ENCODE results near the gene EXOSC10.
A peak's percentile ranks its signal among the peaks of the same experiment; 100 is the strongest.
"Not testable (repeated sequence)": the region's sequence is repeated elsewhere in the genome, so short reads cannot be mapped to it uniquely, and the experiment has no call there.

The EXOSC10 gene

DNA sequence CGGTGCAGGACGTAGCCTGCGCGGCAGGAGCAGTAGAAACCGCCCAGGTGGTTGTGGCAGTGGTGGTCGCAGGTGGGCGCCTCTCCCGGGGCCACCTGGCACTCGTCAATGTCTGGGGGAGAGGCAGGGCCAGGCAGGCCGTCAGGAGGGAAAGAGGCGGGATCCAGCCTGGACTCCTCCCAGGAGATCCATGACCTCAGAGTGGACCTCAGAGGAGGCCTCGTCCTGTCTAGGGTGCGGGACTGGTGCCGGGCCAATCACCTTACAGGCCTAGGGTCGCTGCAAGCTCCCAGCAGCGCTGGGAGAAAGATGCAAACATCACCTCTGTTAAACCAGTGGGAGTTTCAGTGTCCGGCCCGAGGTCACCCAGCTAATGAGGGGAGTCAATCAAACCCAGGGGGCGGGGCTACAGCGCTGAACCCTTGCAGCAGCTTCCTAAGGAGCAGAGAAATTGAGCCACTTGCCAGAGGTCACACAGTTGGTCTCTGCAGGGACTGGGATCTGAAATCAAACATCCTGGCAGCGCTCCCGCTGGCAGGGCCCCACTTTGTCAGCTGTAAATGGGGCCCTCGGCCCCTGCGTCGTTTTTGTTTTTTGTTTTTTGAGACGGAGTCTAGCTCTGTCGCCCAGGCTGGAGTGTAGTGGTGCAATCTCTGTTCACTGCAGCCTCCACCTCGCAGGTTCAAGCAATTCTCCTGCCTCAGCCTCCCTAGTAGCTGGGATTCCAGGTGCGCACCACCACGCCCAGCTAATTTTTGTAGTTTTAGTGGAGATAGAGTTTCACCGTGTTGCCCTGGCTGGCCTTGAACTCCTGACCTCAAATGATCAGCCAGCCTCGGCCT lies 54.0 kb downstream of the EXOSC10 start:
- Histone ChIP-seq H3K36me3 (ENCODE audit: control insufficient read depth, insufficient read depth, low read length) (no peaks in the 10 kb centered on the region), H3K4me3 (ENCODE audit: insufficient read depth, low read depth, low read length, poor library complexity, severe bottlenecking) (no peak overlapping the region), H3K27ac (ENCODE audit: insufficient read depth, low read length, poor library complexity, severe bottlenecking) (no peak overlapping the region), H3K4me1 (ENCODE audit: control insufficient read depth, insufficient read depth, low read length, poor library complexity, severe bottlenecking) (no peaks in the 10 kb centered on the region), H3K9me3 (ENCODE audit: control insufficient read depth, low read length) (no peaks in the 10 kb centered on the region), H3K27me3 (replicated peaks; ENCODE audit: control insufficient read depth, insufficient read depth, low read length, poor library complexity, severe bottlenecking) (no peaks in the 10 kb centered on the region)
- no peak for DNase-seq

GRCh38 chr1:11044849-11045427 lies 54.7 kb downstream of the EXOSC10 start:
- Histone ChIP-seq H3K27ac (ENCODE audit: insufficient read depth, low read length, poor library complexity, severe bottlenecking) (no peak overlapping the region), H3K9me3 (ENCODE audit: control insufficient read depth, low read length) (no peaks in the 10 kb centered on the region), H3K27me3 (replicated peaks; ENCODE audit: control insufficient read depth, insufficient read depth, low read length, poor library complexity, severe bottlenecking) (no peaks in the 10 kb centered on the region), H3K4me3 (ENCODE audit: insufficient read depth, low read depth, low read length, poor library complexity, severe bottlenecking) (no peak overlapping the region), H3K4me1 (ENCODE audit: control insufficient read depth, insufficient read depth, low read length, poor library complexity, severe bottlenecking) (no peaks in the 10 kb centered on the region), H3K36me3 (ENCODE audit: control insufficient read depth, insufficient read depth, low read length) (no peaks in the 10 kb centered on the region)
- no peak for DNase-seq

DNA sequence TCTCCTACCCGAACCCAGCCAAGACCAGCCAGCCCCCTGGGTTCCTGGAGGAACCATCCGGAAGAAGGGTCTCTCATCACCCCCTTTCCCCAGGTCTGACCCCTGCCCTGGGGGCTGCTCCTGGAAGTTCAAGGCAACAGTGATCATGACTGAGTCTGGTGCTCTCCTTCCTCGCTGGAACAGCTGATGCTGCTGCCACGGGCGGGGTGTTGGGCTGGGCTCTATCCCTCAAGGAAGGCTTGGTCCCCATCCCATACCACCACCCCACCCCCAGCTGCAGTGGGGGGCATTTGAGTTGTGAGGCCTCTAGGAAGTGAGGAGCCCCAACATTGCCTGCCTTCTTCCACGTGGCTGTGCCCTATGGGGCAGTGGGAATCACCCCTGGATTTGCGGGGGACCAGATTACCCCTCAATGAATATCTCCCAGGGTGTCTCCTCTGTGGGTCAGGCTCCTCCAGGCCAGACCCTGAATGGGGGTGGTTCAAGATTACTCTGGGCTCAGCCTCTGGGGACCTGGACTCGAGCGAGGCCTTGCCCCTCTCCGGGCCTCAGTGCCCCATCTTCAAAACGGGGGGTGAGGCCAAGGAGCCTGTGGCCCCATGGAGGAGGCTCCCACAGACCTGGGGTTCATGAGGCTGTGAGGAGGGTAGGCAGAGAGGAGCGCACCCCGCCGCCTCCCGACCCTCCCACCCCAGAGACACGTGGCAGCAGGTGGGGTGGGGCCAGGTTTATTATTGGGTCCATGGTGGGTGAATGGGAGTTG lies 55.4 kb downstream of the EXOSC10 start:
- no peak overlapping the region for H3K4me3 ChIP-seq (ENCODE audit: insufficient read depth, low read depth, low read length, poor library complexity, severe bottlenecking)
- H3K27me3 ChIP-seq (replicated peaks; ENCODE audit: control insufficient read depth, insufficient read depth, low read length, poor library complexity, severe bottlenecking): no peaks in the 10 kb centered on the region
- H3K27ac ChIP-seq (ENCODE audit: insufficient read depth, low read length, poor library complexity, severe bottlenecking): no peak overlapping the region
- no peaks in the 10 kb centered on the region for H3K4me1 ChIP-seq (ENCODE audit: control insufficient read depth, insufficient read depth, low read length, poor library complexity, severe bottlenecking)
- no peak for DNase-seq
- no peaks in the 10 kb centered on the region for H3K36me3 ChIP-seq (ENCODE audit: control insufficient read depth, insufficient read depth, low read length)
- H3K9me3 ChIP-seq (ENCODE audit: control insufficient read depth, low read length): no peaks in the 10 kb centered on the region

DNA sequence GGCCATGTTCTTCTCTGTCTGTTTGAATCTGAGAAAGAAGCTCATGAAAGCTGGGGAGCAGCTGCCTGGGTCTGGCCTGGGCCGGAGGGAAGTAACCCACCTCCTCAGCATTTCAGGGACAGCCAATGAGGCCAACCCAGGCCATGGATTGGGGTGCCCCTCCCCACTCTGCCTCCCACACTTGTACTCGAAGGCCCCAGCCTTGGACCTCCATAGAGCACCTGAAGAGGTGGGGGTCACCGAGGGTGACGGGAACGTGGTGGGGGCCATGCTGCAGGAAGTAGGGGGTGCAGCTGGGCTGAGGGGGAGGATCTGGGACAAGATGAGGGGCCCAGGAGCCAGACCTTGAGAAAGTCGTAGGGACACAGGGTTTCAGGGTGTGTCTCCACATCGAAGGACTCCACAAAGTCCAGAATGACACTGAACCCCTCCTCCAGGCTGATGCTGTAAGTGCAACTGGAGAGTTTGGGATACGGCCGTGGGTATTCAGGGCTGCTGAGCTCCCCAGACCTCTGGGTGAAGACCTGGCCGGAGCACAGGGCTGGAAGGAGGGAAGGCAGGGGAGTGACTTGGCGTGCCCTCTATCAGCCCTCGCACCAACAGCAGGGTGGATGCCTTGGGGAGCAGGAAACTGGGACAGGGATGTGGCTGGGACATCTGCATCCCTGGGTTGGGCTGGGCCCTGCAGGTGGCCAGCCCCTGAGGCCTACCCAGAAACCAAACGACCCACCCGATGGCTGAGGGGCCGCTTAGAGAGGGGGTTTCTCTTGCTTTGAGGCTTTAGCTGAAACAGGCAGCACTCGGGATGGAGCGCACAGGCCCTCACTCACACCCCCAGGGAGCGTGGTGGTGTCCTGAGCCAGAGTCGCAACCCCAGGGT lies 56.4 kb downstream of the EXOSC10 start:
- Histone ChIP-seq H3K27me3 (replicated peaks; ENCODE audit: control insufficient read depth, insufficient read depth, low read length, poor library complexity, severe bottlenecking) (no peaks in the 10 kb centered on the region), H3K27ac (ENCODE audit: insufficient read depth, low read length, poor library complexity, severe bottlenecking) (no peak overlapping the region), H3K36me3 (ENCODE audit: control insufficient read depth, insufficient read depth, low read length) (no peaks in the 10 kb centered on the region), H3K4me3 (ENCODE audit: insufficient read depth, low read depth, low read length, poor library complexity, severe bottlenecking) (no peak overlapping the region), H3K4me1 (ENCODE audit: control insufficient read depth, insufficient read depth, low read length, poor library complexity, severe bottlenecking) (no peaks in the 10 kb centered on the region), H3K9me3 (ENCODE audit: control insufficient read depth, low read length) (no peaks in the 10 kb centered on the region)
- no peak for DNase-seq

GRCh38 chr1:11042065-11042464 lies 57.6 kb downstream of the EXOSC10 start:
- H3K4me1 ChIP-seq (ENCODE audit: control insufficient read depth, insufficient read depth, low read length, poor library complexity, severe bottlenecking): no peaks in the 10 kb centered on the region
- DNase-seq: no peak
- no peak overlapping the region for H3K4me3 ChIP-seq (ENCODE audit: insufficient read depth, low read depth, low read length, poor library complexity, severe bottlenecking)
- H3K36me3 ChIP-seq (ENCODE audit: control insufficient read depth, insufficient read depth, low read length): no peaks in the 10 kb centered on the region
- H3K9me3 ChIP-seq (ENCODE audit: control insufficient read depth, low read length): no peaks in the 10 kb centered on the region
- H3K27me3 ChIP-seq (replicated peaks; ENCODE audit: control insufficient read depth, insufficient read depth, low read length, poor library complexity, severe bottlenecking): no peaks in the 10 kb centered on the region
- H3K27ac ChIP-seq (ENCODE audit: insufficient read depth, low read length, poor library complexity, severe bottlenecking): no peak overlapping the region

DNA sequence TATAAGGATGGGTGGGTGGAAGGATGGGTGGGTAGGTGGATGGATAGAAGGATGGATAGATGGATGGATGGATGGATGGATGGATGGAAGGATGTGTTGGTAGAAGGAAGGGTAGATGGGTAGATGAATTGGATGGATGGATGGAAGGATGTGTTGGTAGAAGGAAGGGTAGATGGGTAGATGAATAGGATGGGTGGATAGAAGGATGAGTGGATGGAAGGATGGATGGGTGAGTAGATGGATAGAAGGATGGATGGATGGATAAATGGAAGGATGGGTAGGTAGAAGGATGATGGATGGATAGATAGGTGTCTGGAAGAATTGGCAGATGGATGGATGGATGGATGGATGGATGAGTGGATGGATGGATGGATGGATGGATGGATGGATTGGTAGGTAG lies 58.6 kb downstream of the EXOSC10 start:
- no peaks in the 10 kb centered on the region for H3K9me3 ChIP-seq (ENCODE audit: control insufficient read depth, low read length)
- no peak for DNase-seq

DNA sequence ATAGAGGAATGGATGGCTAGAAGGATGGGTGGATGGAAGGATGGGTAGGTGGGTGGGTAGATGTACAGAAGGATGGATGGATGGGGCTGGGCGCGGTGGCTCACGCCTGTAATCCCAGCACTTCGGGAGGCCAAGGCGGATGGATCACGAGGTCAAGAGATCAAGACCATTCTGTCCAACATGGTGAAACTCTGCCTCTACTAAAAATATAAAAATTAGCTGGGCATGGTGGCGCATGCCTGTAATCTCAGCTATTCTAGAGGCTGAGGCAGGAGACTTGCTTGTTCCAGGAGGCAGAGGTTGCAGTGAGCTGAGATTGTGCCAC lies 59.6 kb downstream of the EXOSC10 start:
- not testable (repeated sequence) for H3K4me3 ChIP-seq (ENCODE audit: insufficient read depth, low read depth, low read length, poor library complexity, severe bottlenecking); H3K9me3 ChIP-seq (ENCODE audit: control insufficient read depth, low read length); H3K27ac ChIP-seq (ENCODE audit: insufficient read depth, low read length, poor library complexity, severe bottlenecking); DNase-seq; H3K36me3 ChIP-seq (ENCODE audit: control insufficient read depth, insufficient read depth, low read length); H3K27me3 ChIP-seq (replicated peaks; ENCODE audit: control insufficient read depth, insufficient read depth, low read length, poor library complexity, severe bottlenecking); H3K4me1 ChIP-seq (ENCODE audit: control insufficient read depth, insufficient read depth, low read length, poor library complexity, severe bottlenecking)

More for the DNA sequence above, 58.6 kb downstream of the EXOSC10 start:
- Histone ChIP-seq H3K4me3 (ENCODE audit: insufficient read depth, low read depth, low read length, poor library complexity, severe bottlenecking) (no peak overlapping the region), H3K27me3 (replicated peaks; ENCODE audit: control insufficient read depth, insufficient read depth, low read length, poor library complexity, severe bottlenecking) (no peaks in the 10 kb centered on the region), H3K27ac (ENCODE audit: insufficient read depth, low read length, poor library complexity, severe bottlenecking) (no peak overlapping the region), H3K36me3 (ENCODE audit: control insufficient read depth, insufficient read depth, low read length) (no peaks in the 10 kb centered on the region), H3K4me1 (ENCODE audit: control insufficient read depth, insufficient read depth, low read length, poor library complexity, severe bottlenecking) (no peaks in the 10 kb centered on the region)

DNA sequence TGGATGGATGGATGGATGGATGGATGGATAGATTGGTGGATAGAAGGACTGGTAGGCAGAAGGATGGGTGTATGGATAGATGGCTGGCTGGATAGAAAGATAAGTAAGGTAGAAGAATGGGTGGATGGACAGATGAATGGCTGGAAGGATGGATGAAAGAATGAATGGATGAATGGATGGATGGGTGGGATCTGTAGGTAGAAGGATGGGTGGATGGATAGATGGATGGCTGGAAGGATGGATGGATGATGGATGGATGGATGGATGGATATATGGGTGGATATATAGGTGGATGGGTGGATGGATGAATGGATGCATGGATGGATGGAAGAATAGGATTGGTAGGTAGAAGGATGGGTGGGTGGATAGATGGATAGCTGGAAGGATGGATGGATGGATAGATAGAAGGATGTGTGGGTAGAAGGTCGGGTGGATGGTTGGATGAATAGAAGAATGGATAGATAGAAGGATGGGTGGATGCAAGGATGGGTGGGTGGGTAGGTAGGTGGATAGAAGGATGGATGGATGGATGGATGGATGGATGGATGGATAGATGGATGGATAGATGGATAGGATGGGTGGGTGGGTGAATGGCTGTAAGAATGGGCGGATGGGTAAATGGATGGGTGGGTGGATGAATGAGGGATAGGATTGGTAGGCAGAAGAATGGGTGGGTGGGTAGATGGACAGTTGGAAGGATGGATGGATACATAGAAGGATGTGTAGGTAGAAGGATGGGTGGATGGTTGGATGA lies 60.1 kb downstream of the EXOSC10 start:
- no peaks in the 10 kb centered on the region for H3K4me1 ChIP-seq (ENCODE audit: control insufficient read depth, insufficient read depth, low read length, poor library complexity, severe bottlenecking)
- H3K36me3 ChIP-seq (ENCODE audit: control insufficient read depth, insufficient read depth, low read length): no peaks in the 10 kb centered on the region
- DNase-seq: no peak
- H3K9me3 ChIP-seq (ENCODE audit: control insufficient read depth, low read length): no peaks in the 10 kb centered on the region
- H3K4me3 ChIP-seq (ENCODE audit: insufficient read depth, low read depth, low read length, poor library complexity, severe bottlenecking): no peak overlapping the region
- no peaks in the 10 kb centered on the region for H3K27me3 ChIP-seq (replicated peaks; ENCODE audit: control insufficient read depth, insufficient read depth, low read length, poor library complexity, severe bottlenecking)
- H3K27ac ChIP-seq (ENCODE audit: insufficient read depth, low read length, poor library complexity, severe bottlenecking): no peak overlapping the region

- Histone ChIP-seq H3K27ac (ENCODE audit: insufficient read depth, low read length, poor library complexity, severe bottlenecking) (no peak overlapping the region), H3K27me3 (replicated peaks; ENCODE audit: control insufficient read depth, insufficient read depth, low read length, poor library complexity, severe bottlenecking) (no peaks in the 10 kb centered on the region), H3K9me3 (ENCODE audit: control insufficient read depth, low read length) (no peaks in the 10 kb centered on the region), H3K36me3 (ENCODE audit: control insufficient read depth, insufficient read depth, low read length) (no peaks in the 10 kb centered on the region), H3K4me3 (ENCODE audit: insufficient read depth, low read depth, low read length, poor library complexity, severe bottlenecking) (no peak overlapping the region), H3K4me1 (ENCODE audit: control insufficient read depth, insufficient read depth, low read length, poor library complexity, severe bottlenecking) (no peaks in the 10 kb centered on the region)
- peak; percentile 65 to 81 (median 73) for DNase-seq
Measured at GRCh38 chr1:11037740-11038182, 61.9 kb downstream of the EXOSC10 start.
